Measurements from ENCODE around the gene RCOR1.

RCOR1 gene

GRCh38 chr14:102659797-102660196 lies 67.3 kb downstream of the RCOR1 start:
- no peak for TF ChIP-seq CTCF (IDR thresholded peaks at IDR 0.05)

GRCh38 chr14:102661614-102662013 lies 69.2 kb downstream of the RCOR1 start:
- no peak for TF ChIP-seq CTCF (IDR thresholded peaks at IDR 0.05)

- TF ChIP-seq CTCF (IDR thresholded peaks at IDR 0.05): no peak
Observed at GRCh38 chr14:102662636-102663430, 70.4 kb downstream of the RCOR1 start.

- no peak for TF ChIP-seq CTCF (IDR thresholded peaks at IDR 0.05)
Observed at GRCh38 chr14:102663440-102663839, 71.0 kb downstream of the RCOR1 start.

GRCh38 chr14:102665621-102666020 lies 73.2 kb downstream of the RCOR1 start:
- no peak for TF ChIP-seq CTCF (IDR thresholded peaks at IDR 0.05)

GRCh38 chr14:102666635-102667034 lies 74.2 kb downstream of the RCOR1 start:
- TF ChIP-seq CTCF (IDR thresholded peaks at IDR 0.05): no peak

GRCh38 chr14:102667703-102668102 lies 75.3 kb downstream of the RCOR1 start:
- no peak for TF ChIP-seq CTCF (IDR thresholded peaks at IDR 0.05)

All from LNCAP (cell line).